HG02678 (cell line): Measurements from ENCODE around the gene EYS.

Experiments
- ATAC-seq: cut with Tn5 transposase; IDR thresholded peaks from one replicate; pipeline ENCODE4 v1.9.1; 2021; ENCODE audit warnings: mild to moderate bottlenecking, moderate library complexity; ENCODE audit not compliant: unreplicated experiment

The EYS gene

GRCh38 chr6:64679416-64679815 lies 1027.6 kb downstream of the EYS start:
- ATAC-seq: no peak

- ATAC-seq: no peak
Observed at GRCh38 chr6:64672651-64673050, 1034.4 kb downstream of the EYS start.

GRCh38 chr6:64672131-64672530 lies 1034.9 kb downstream of the EYS start:
- ATAC-seq: no peak

DNA sequence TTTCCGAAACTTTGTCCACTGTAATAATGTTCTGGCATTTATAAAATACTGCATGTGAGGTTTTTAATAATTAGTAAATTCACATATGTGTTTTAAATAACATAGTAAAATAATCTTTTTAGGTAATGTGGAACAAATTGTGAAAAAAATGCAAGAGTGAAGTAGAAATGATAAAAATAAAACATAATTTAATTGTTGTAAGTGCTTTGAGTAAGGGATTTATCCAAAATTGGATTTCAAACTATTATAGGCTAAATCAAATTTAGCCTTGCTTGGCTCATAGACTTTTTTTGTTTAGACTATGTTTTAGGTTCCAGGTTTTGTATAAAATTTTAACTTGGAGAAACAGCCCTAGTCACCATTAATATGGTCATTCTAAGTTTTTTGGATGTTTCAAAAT lies 1041.9 kb downstream of the EYS start:
- ATAC-seq: no peak

GRCh38 chr6:64664480-64664879 lies 1042.5 kb downstream of the EYS start:
- no peak for ATAC-seq

DNA sequence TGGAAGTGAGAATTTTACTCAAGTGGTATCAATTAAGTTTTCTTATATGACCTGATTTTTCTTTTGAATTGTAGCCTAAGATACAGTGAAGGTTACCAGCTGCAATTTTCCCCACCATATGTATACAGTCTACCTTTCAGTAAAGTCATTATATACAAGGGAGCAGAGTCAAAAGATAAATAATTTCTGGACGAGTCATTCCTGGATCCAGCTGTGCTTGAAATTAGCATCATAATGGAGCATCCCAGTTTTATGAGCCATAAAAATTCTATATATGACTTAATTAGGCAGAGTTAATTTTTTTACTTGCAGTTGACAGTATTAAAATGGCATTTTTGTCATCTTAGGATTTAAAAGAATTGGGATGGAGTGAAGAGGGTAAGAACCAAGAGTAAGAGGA lies 1063.0 kb downstream of the EYS start:
- ATAC-seq: no peak

- ATAC-seq: no peak
Observed at GRCh38 chr6:64630901-64631300, 1076.1 kb downstream of the EYS start.

GRCh38 chr6:64622944-64623343 lies 1084.1 kb downstream of the EYS start:
- no peak for ATAC-seq

- no peak for ATAC-seq
Observed at GRCh38 chr6:64602993-64603392, 1104.0 kb downstream of the EYS start.

GRCh38 chr6:64591676-64592036 lies 1115.4 kb downstream of the EYS start:
- no peak for ATAC-seq

- ATAC-seq: no peak
Observed at GRCh38 chr6:64590965-64591675, 1115.9 kb downstream of the EYS start.

DNA sequence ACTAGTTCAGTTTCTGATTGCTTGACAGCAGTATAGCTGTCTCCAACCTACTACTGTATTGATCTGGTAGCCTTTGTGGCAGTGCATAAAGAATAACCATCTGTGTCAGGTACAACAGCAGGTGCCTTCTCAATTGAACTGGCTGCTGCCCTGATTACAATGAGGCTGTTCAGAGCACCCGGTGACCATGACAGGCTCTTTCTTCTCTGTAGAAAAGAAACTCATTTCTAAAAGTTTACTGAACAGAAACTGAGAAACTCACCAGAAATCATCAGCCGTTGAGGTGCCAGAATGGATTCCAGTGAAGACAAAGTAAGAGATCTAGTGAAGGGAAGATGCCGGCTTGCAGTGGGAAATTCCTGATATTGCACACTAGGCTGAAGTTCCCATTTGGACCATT lies 1117.1 kb downstream of the EYS start:
- ATAC-seq: no peak

- no peak for ATAC-seq
Observed at GRCh38 chr6:64580346-64580745, 1126.7 kb downstream of the EYS start.

DNA sequence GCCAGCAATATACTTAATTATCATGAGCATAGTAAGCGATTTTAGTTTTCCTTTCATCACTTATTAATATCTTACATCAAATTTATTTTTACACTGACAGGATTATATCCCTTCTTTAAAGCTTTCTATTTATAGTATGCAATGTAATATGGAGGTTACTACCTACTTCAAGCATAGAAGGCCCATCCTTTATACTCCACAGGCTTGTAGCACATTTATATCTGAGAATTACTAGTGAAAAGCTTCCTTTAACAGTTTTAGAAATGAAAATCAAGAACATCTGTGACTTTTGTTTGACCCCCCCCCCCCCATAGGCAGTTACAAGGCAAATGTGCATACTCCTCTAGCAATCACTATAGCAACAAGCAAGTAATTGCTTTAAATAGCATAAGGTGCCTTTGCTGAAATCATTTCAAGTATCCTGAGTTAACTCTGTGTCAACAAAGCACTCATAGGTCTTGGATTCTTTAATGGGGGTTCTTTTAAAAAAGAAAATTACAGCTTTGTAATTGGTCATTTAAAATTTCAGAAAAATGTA lies 1153.7 kb downstream of the EYS start:
- no peak for ATAC-seq

DNA sequence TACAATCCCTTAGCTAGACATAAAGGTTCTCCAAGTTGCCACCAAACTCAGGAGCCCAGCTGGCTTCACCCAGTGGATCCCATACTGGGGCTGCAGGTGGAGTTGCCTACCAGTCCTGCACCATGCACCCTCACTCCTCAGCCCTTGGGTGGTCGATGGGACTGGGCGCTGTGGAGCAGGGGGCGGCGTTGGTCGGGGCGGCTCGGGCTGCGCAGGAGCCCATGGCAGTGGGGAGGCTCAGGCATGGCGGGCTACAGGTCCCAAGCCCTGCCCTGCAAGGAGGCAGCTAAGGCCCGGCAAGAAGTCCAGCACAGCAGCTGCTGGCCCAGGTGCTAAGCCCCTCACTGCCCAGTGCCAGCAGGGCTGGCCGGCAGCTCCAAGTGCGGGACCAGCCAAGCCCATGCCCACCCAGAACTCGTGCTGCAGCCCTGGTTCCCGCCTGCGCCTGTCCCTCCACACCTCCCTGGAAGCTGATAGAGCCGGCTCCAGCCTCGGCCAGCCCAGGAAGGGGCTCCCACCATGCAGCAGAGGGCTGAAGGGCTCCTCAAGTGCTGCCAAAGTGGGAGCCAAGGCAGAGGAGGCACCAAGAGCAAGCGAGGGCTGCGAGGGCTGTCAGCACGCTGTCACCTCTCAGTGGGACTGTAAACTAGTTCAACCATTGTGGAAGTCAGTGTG lies 1159.3 kb downstream of the EYS start:
- ATAC-seq: no peak

GRCh38 chr6:64539917-64540316 lies 1167.1 kb downstream of the EYS start:
- ATAC-seq: no peak

DNA sequence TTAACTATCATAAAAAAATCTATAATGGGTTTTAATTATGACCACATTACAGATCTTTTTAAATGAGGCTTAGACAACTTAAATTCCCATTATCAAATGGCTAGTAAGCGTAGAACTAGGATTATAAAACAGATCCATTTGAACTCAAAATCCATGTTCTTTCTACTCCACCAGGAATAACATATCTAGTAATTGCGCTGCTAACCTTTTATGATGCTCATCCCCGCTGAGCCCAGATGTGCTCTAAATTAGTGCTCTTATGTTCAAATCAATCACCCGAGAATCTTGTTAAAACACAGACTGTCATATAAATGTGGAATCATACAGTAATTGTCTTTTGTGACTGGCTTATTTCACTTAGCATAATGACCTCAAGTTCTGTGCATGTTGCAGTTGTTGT lies 1168.3 kb downstream of the EYS start:
- no peak for ATAC-seq

DNA sequence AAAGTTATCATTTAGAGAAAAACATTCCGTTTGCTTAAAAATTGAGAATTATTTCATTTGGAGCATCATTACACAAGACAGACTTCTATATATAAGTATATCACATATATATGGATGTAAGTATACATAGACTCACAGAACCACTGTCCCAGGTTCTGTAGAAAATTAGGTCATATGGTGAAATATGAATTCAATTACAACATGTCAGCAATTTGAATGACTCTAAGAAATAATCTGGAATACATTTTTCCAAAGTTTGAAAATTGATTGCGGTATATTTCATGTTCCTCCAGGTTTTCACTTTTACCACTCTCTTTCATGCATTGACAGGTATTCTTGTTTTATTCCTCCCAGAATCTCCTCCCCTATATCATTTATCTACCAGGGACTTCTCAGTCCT lies 1179.1 kb downstream of the EYS start:
- no peak for ATAC-seq

DNA sequence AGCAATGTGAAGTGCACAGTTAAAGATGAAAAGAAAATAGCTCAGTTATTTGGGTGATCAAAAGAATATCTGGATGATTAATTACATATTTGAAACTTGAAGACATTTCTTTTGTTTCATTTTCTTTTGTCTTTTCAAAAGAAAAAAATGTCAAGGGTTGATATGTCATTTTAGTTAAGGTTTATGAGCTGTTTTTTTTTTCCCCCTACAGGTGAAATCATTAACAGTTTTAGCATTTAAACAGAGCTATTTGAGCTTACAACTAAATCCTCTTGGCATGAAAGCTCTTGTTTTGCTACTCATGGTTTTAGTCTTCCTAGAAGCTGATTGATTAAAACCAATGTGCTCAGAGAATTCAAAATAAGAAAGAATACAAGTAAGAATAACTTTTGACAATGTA lies 1184.2 kb downstream of the EYS start:
- ATAC-seq: no peak

- no peak for ATAC-seq
Observed at GRCh38 chr6:64520050-64520449, 1187.0 kb downstream of the EYS start.

DNA sequence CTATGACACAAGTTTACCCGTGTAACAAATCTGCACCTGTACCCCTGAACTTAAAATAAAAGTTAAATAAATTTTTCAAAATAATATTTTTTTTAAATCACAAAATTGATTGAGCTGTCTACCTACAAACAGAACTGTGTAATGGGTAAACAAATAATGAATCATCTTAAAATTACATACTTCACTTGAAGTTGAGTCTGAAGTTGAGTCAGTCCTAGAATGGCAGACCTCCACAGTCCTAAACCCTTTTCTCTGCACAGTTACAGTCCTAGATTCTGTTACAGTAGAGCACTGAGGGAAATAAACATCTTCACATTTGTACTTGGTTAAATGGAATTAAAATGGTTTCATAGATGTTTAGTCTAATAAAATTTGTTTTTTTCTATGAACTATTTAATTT lies 1190.6 kb downstream of the EYS start:
- no peak for ATAC-seq

- ATAC-seq: no peak
Observed at GRCh38 chr6:64507661-64508060, 1199.4 kb downstream of the EYS start.

- ATAC-seq: no peak
Observed at GRCh38 chr6:64505312-64505711, 1201.7 kb downstream of the EYS start.
